Retinal pigment epithelial cell (primary cell): ENCODE measurements around the gene MEX3B.

Experiments used
- DNase-seq: peaks from one replicate; pipeline ENCODE4 v3.0.0-alpha.2; 2010; ENCODE audit warnings: low read depth
- H3K4me3 ChIP-seq: 2 replicates; pipeline ENCODE4 v1.5.1; 2011; ENCODE audit warnings: mild to moderate bottlenecking, low read length, control low read depth, moderate library complexity
- CTCF ChIP-seq: conservative IDR thresholded peaks from 2 replicates; pipeline ENCODE4 v1.5.1; 2011; ENCODE audit warnings: low read depth, low read length, control low read depth, inconsistent platforms

MEX3B gene

GRCh38 chr15:82043796-82044372 lies 1.9 kb downstream of the MEX3B start:
- DNase-seq: no peak
- no peak for TF ChIP-seq CTCF
- peak overlapping the region; percentile 90 for H3K4me3 ChIP-seq

GRCh38 chr15:82043130-82043673 lies 2.6 kb downstream of the MEX3B start:
- no peak overlapping the region for H3K4me3 ChIP-seq
- TF ChIP-seq CTCF: no peak

GRCh38 chr15:82040862-82041261 lies 5.0 kb downstream of the MEX3B start:
- H3K4me3 ChIP-seq: no peak overlapping the region
- TF ChIP-seq CTCF: no peak
- DNase-seq: no peak

More at GRCh38 chr15:82043130-82043673, 2.6 kb downstream of the MEX3B start:
- DNase-seq: no peak

- no peak overlapping the region for H3K4me3 ChIP-seq
- DNase-seq: no peak
- TF ChIP-seq CTCF: no peak
Observed at GRCh38 chr15:82040390-82040789, 5.4 kb downstream of the MEX3B start.

GRCh38 chr15:82039871-82040270 lies 5.9 kb downstream of the MEX3B start:
- no peak for DNase-seq
- TF ChIP-seq CTCF: no peak
- H3K4me3 ChIP-seq: no peak overlapping the region

- no peak for DNase-seq
- no peak for TF ChIP-seq CTCF
- no peak overlapping the region for H3K4me3 ChIP-seq
Observed at GRCh38 chr15:82036461-82036860, 9.4 kb downstream of the MEX3B start.

- DNase-seq: no peak
- no peak overlapping the region for H3K4me3 ChIP-seq
- no peak for TF ChIP-seq CTCF
Observed at GRCh38 chr15:82031871-82032270, 13.9 kb downstream of the MEX3B start.
